SK-N-SH (cell line): ENCODE data around the gene REEP1. TPM values are rescaled to one million over a fixed set of nuclear protein-coding genes. Genes with fewer than 3 reads are reported as not detected.

Experiments
- CTCF ChIA-PET: fragments of 300-600, 350-600 bp; formaldehyde crosslinking; extraction: SDS; loops from one replicate; lab custom pipeline; 2021; lab: Yijun Ruan, JAX
- POLR2A ChIA-PET: fragments of 350-600 bp; sonication (Branson Sonifier 250); formaldehyde crosslinking; extraction: SDS; loops from one replicate; lab custom pipeline; 2020; ENCODE audit warnings: antibody characterized with exemption, inconsistent platforms; lab: Yijun Ruan, JAX
- DNase-seq: peaks from one replicate; pipeline ENCODE4 v3.0.0; 2012
- H2AFZ ChIP-seq: fragments of 200-600 bp; sonication (generic); 2 replicates; pipeline ENCODE4 v1.8.1; 2016; ENCODE audit warnings: antibody characterized with exemption, mild to moderate bottlenecking, low read depth
- H3F3A ChIP-seq: fragments of 200-600 bp; sonication (generic); replicated peaks from 2 replicates; pipeline ENCODE3; 2016; ENCODE audit warnings: antibody characterized with exemption, mild to moderate bottlenecking; ENCODE audit not compliant: insufficient read depth
- H3K27ac ChIP-seq, 2 experiments: fragments of 200-500 bp in 1 of 2; fragments of 200-600 bp in 1 of 2; sonication (Bioruptor generic) in 1 of 2; sonication (generic), shearing (Covaris generic) in 1 of 2; 2 replicates each; pipeline versions ENCODE4 v1.5.1 to v1.6.1; 2014 to 2016; ENCODE audit warnings: low read depth in 2 of 2, inconsistent platforms in 1 of 2, low read length in 1 of 2, mild to moderate bottlenecking in 1 of 2, mixed read lengths in 1 of 2
- H3K27me3 ChIP-seq: fragments of 200-600 bp; sonication (generic), shearing (Covaris generic); 2 replicates; pipeline ENCODE4 v1.6.1; 2016; ENCODE audit warnings: mixed run types; ENCODE audit not compliant: insufficient read depth
- H3K36me3 ChIP-seq, 2 experiments: fragments of 200-500 bp in 1 of 2; fragments of 200-600 bp in 1 of 2; sonication (Bioruptor generic) in 1 of 2; sonication (generic) in 1 of 2; replicated peaks in 1 of 2; 2 replicates each; pipeline versions ENCODE3 to v1.5.1; 2014 to 2016; ENCODE audit warnings: low read length in 1 of 2, mild to moderate bottlenecking in 1 of 2; ENCODE audit not compliant: insufficient read depth in 2 of 2, control insufficient read depth in 1 of 2
- H3K4me1 ChIP-seq, 2 experiments: fragments of 200-500 bp in 1 of 2; fragments of 200-600 bp in 1 of 2; sonication (Bioruptor generic) in 1 of 2; sonication (generic), shearing (Covaris generic) in 1 of 2; 2 replicates each; pipeline versions ENCODE4 v1.5.1 to v1.6.1; 2014 to 2016; ENCODE audit warnings: low read depth in 1 of 2, low read length in 1 of 2, mixed run types in 1 of 2; ENCODE audit not compliant: insufficient read depth in 2 of 2, control insufficient read depth in 1 of 2
- H3K4me2 ChIP-seq: fragments of 200-600 bp; sonication (generic), shearing (Covaris generic); 2 replicates; pipeline ENCODE4 v1.6.1; 2017; ENCODE audit warnings: mixed run types
- H3K4me3 ChIP-seq, 2 experiments: fragments of 200-500 bp in 1 of 2; fragments of 200-600 bp in 1 of 2; sonication (Bioruptor generic) in 1 of 2; sonication (generic), shearing (Covaris generic) in 1 of 2; 2 replicates each; pipeline versions ENCODE4 v1.5.1 to v1.8.1; 2014 to 2016; ENCODE audit warnings: low read depth in 2 of 2, inconsistent platforms in 1 of 2, low read length in 1 of 2, mild to moderate bottlenecking in 1 of 2, mixed read lengths in 1 of 2, moderate library complexity in 1 of 2
- H3K79me2 ChIP-seq: fragments of 200-600 bp; sonication (generic); 2 replicates; pipeline ENCODE4 v1.8.1; 2017; ENCODE audit warnings: mild to moderate bottlenecking; ENCODE audit not compliant: insufficient read depth
- H3K9ac ChIP-seq: fragments of 200-600 bp; sonication (generic); 2 replicates; pipeline ENCODE4 v1.6.1; 2017; ENCODE audit warnings: mixed run types
- H3K9me2 ChIP-seq: fragments of 200-600 bp; sonication (generic); 2 replicates; pipeline ENCODE4 v1.6.1; 2017; ENCODE audit warnings: mixed run types
- H3K9me3 ChIP-seq: fragments of 200-600 bp; sonication (generic); 2 replicates; pipeline ENCODE4 v1.6.1; 2017; ENCODE audit warnings: mixed run types, mild to moderate bottlenecking, moderate library complexity
- H4K20me1 ChIP-seq: fragments of 200-600 bp; sonication (generic); 2 replicates; pipeline ENCODE4 v1.6.1; 2017; ENCODE audit warnings: mild to moderate bottlenecking, mixed run types; ENCODE audit not compliant: insufficient read depth
- FOXJ3 ChIP-seq: sonication (generic); formaldehyde crosslinking; IDR thresholded peaks from 2 replicates; pipeline ENCODE4 v1.5.1; 2020; ENCODE audit warnings: mild to moderate bottlenecking, missing genetic modification reagents
- GABPA ChIP-seq: IDR thresholded peaks from 2 replicates; pipeline ENCODE4 v1.4.0; 2012; ENCODE audit warnings: low read depth, mild to moderate bottlenecking
- IRF3 ChIP-seq: fragments of 150-350 bp; IDR thresholded peaks from 2 replicates; pipeline ENCODE4 v1.6.1; 2016; ENCODE audit warnings: mild to moderate bottlenecking, low read depth, low read length
- PBX3 ChIP-seq: IDR thresholded peaks from 2 replicates; pipeline ENCODE4; 2012
- POLR2AphosphoS5 ChIP-seq: IDR thresholded peaks from 2 replicates; pipeline ENCODE4 v1.6.1; 2012; ENCODE audit warnings: low read depth, low read length
- TAF1 ChIP-seq: IDR thresholded peaks from 2 replicates; pipeline ENCODE4 v1.6.1; 2012; ENCODE audit warnings: low read depth, mild to moderate bottlenecking, low read length, moderate library complexity, borderline replicate concordance
- TEAD4 ChIP-seq: IDR thresholded peaks from 2 replicates; pipeline ENCODE4 v1.4.0; 2012; ENCODE audit warnings: mild to moderate bottlenecking, borderline replicate concordance; ENCODE audit not compliant: insufficient read depth
- USF1 ChIP-seq: IDR thresholded peaks from 2 replicates; pipeline ENCODE4 v1.4.0; 2012; ENCODE audit warnings: low read depth, borderline replicate concordance
- YY1 ChIP-seq: IDR thresholded peaks from 2 replicates; pipeline ENCODE4 v1.4.0; 2012; ENCODE audit warnings: low read depth, mild to moderate bottlenecking
- WGBS: methylation state at CpG from one replicate; pipeline ENCODE4 v1.1.6; 2017; ENCODE audit warnings: low lambda C conversion rate; 5-methylcytosine and 5-hydroxymethylcytosine counted together
- polyA plus RNA-seq, 3 experiments: library from polyadenylated mRNA; depleted of rRNA; stranded (reverse); fragments of >200 nt; gene quantifications; 2 replicates each; pipeline ENCODE4 v1.2.3, GENCODE V29; 2012
- TF ChIP-seq, protein P1 (sequence below): IDR thresholded peaks from 2 replicates; pipeline ENCODE4 v1.4.0; 2012; ENCODE audit warnings: low read depth
- TF ChIP-seq, protein P2 (sequence below): fragments of 150-350 bp; IDR thresholded peaks from 2 replicates; pipeline ENCODE4 v1.6.1; 2017; ENCODE audit warnings: antibody characterized with exemption, low read length, low read depth, borderline replicate concordance

Gene REEP1
- polyA plus RNA-seq, 1 of the 3 experiments (the other 2 are of a cell fraction) = 0.13 TPM

DNA sequence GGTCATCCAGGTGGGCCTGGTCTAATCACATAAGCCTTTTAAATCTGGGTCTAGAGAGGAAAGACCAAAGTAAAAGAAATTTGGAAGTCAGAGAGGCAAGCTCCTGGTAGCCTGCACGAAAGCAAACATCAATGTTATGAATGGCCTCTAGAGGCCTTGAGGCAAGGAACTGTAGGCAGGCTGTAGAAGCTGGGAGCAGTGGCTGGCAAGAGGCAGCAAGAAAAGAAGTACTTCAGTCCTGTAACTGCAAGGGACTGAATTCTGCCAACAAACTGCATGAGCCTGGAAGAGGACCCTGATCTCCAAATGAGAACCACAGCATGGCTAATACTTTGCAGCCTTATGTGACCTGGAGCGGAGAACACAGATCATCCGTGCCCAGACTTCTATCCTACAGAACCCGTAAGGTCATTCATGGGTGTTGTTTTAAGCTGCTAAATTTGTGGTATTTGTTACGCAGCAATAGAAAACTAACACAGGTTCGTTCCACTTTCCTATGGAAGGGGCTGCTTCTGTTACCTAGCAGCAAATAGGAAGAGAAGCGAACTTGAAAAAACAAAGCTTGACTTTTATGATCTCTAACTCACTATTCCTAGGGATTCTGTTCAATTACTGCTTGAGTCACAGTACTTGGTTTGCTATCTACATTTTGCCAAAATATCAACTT lies 143.4 kb downstream of the REEP1 start:
- H3K79me2 ChIP-seq = peaks cover 72% of the 10 kb centered on the region
- TF ChIP-seq TEAD4 (no peak), TAF1 (no peak), PBX3 (no peak), YY1 (no peak), FOXJ3 (no peak), IRF3 (no peak), USF1 (no peak), POLR2AphosphoS5 (no peak), GABPA (no peak)
- TF ChIP-seq, protein P1, sequence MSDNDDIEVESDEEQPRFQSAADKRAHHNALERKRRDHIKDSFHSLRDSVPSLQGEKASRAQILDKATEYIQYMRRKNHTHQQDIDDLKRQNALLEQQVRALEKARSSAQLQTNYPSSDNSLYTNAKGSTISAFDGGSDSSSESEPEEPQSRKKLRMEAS = no peak
- TF ChIP-seq, protein P2, sequence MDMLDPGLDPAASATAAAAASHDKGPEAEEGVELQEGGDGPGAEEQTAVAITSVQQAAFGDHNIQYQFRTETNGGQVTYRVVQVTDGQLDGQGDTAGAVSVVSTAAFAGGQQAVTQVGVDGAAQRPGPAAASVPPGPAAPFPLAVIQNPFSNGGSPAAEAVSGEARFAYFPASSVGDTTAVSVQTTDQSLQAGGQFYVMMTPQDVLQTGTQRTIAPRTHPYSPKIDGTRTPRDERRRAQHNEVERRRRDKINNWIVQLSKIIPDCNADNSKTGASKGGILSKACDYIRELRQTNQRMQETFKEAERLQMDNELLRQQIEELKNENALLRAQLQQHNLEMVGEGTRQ = no peak
- TF ChIP-seq, all 33 proteins: peak for 0
- H3K27me3 ChIP-seq = no peaks in the 10 kb centered on the region
- peaks cover 0 to 8% of the 10 kb centered on the region in 2 experiments; a peak in 1 of 4 replicates for H3K4me1 ChIP-seq
- 73% methylated on average over 7 of the region's 7 CpGs for WGBS
- H4K20me1 ChIP-seq = peaks cover 48% of the 10 kb centered on the region
- peak overlapping the region; percentile 99 for H3K9ac ChIP-seq
- peak overlapping the region; percentile 62 to 98 for H3K27ac ChIP-seq
- peaks cover 7 to 23% of the 10 kb centered on the region in 2 experiments for H3K36me3 ChIP-seq
- peak overlapping the region; percentile 87 for H3K4me2 ChIP-seq
- POLR2A ChIA-PET = interaction anchor here (1.6 to 1.8 kb wide), 2 partner anchors 18 to 88 kb away, joined by 4 to 6 read pairs; partner anchors contain the start of genes POLR1A and PTCD3
- H2AFZ ChIP-seq = peak overlapping the region; percentile 53; the same call in 1 of the 2 replicates
- no peaks in the 10 kb centered on the region for H3K9me2 ChIP-seq
- H3K4me3 ChIP-seq = peak overlapping the region; percentile 80 to 98
- peaks cover 36% of the 10 kb centered on the region for H3F3A ChIP-seq
- no peak for DNase-seq
- no peaks in the 10 kb centered on the region for H3K9me3 ChIP-seq
- CTCF ChIA-PET = interaction anchor here (0.8 to 1.3 kb wide), 3 partner anchors 9 to 179 kb away, joined by 3 to 5 read pairs (median 5); no protein-coding TSS in a partner anchor
